NCI-H2227 treated with DMSO at 0.1 percent for 48 hours (cell line): ENCODE data around the gene CSKMT.
"Not testable (repeated sequence)": the region's sequence is repeated elsewhere in the genome, so short reads cannot be mapped to it uniquely, and the experiment has no call there.

Experiments used
- DNase-seq: peaks from one replicate; lab custom pipeline; 2025; lab: John Stamatoyannopoulos, UW

Gene CSKMT

GRCh38 chr11:62665075-62665598 lies at the start of gene CSKMT, which contains the start of gene C11orf98:
TSS of gene CSKMT (plus strand) at chr11:62665312. CDS start at chr11:62665880, 568 bp downstream.
TSS of gene C11orf98 (minus strand) at chr11:62665210. CDS start at chr11:62665169, 41 bp downstream.
- DNase-seq: peak; percentile 96

DNA sequence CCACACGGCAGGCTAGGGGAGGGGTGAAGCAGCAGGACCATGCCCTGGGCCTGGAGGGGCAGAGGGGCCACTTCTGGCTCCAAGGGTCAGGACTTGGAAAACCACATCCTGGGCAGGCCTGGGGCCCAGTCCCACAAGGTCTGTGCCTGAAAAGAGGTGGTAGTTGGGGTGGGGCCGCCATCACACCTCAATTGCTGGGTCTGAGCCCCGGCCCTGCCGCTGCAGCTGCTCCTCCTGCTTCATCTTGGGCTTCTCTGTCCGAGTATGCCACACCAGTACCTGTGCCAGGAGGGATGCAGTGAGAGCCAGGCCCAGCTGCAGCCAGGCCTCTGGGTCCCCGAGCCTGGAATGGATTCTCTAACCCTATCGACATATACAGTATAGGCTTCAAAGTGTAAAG lies 49.6 kb upstream of the CSKMT start:
- DNase-seq: no peak

- DNase-seq: not testable (repeated sequence)
Measured at GRCh38 chr11:62616957-62617356, 48.2 kb upstream of the CSKMT start.

DNA sequence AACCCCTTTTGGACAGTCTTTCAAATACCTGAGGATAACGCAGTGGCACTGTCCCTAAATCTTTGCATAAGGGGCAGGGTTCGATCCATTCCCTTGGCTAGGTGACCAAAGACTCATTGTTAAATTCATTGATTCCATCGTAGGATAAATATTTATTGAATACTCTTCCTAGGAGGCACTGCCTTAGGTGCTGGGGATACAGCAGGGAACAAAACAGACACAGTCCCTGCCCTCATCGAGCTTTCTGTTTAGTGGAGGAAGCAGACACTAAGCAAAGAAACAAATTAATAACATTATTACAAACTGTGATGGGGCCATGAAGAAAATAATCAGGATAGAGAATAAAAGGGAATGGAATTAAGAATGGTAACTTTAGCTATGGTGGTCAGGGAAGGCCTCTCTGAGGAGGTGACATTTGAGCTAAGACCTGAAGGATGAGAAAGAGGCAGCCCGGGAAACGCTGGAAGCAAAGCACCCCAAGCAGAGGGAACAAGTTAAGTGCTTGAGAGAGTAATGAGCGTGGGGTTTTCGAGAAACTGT lies 44.0 kb upstream of the CSKMT start:
- DNase-seq: no peak

DNA sequence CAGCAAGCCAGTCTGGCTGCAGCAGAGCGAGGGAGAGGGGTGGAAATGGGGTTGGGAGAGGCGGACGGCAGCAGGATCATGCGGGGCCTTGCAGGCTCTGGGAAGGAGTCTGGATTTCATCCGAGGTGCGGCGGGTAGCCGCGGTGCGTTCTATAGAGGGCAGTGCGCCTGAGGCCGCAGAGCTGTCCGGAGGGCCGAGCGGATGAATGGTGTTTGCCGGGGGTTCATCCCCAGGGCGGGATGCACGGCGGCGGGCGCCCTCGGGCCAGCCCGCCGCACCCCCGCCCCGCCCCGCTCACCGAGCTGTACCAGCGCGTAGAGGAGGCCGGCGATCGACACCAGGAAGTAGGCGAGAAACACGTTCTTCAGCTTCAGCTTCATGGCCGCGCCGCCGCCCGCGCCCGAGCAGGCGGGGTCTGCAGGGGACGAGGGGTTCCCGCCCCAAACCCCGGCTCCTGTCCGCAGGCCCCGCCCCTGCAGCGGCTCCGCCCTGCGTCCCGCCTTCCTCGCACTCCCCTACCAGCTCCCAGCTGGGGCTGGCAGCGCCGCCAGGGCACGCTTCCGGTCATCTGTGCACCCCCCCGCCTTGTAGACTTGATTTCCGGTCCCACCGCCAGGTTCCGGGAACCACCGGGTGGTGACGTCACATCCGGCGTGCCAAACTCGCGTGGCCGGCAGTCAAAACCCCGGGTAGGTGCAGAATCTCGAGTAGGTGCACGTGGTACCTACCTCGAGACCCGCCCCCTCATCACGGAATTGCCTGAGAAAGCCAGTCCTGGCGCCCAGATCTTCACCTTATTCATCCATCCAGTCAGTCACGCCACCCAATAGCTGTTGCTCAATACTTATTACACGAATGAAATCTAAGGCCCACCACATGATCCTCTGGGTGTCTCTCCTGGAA lies 43.3 kb upstream of the CSKMT start, which contains the start of gene B3GAT3:
B3GAT3 (minus strand) TSS at position 420 of the 904 bp plus-strand sequence; CDS start at position 381, 39 bp downstream.
- peak; percentile 97 for DNase-seq

GRCh38 chr11:62622476-62623089 lies 42.5 kb upstream of the CSKMT start:
- DNase-seq: no peak

GRCh38 chr11:62627713-62628112 lies 37.4 kb upstream of the CSKMT start:
- DNase-seq: no peak

GRCh38 chr11:62632492-62632891 lies 32.6 kb upstream of the CSKMT start:
- no peak for DNase-seq

DNA sequence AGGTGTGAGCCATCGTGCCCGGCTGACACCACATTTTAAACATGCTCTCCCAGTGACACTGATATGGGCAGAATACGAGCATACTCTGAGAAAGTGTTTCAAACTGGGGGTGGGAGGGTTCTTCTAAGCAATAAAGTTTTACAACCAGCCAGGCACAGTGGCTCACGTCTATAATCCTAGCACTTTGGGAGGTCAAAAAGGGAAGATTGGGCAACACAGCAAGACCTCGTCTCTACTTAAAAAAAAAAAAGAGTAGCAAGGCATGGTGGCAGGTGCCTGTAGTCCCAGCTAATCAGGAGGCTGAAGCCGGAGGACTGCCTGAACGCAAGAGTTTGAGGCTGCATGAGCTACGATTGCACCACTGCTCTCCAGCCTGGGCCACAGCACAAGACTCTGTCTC lies 20.9 kb upstream of the CSKMT start:
- no peak for DNase-seq

- peak; percentile 24 for DNase-seq
Measured at GRCh38 chr11:62645671-62645945, 19.5 kb upstream of the CSKMT start.

DNA sequence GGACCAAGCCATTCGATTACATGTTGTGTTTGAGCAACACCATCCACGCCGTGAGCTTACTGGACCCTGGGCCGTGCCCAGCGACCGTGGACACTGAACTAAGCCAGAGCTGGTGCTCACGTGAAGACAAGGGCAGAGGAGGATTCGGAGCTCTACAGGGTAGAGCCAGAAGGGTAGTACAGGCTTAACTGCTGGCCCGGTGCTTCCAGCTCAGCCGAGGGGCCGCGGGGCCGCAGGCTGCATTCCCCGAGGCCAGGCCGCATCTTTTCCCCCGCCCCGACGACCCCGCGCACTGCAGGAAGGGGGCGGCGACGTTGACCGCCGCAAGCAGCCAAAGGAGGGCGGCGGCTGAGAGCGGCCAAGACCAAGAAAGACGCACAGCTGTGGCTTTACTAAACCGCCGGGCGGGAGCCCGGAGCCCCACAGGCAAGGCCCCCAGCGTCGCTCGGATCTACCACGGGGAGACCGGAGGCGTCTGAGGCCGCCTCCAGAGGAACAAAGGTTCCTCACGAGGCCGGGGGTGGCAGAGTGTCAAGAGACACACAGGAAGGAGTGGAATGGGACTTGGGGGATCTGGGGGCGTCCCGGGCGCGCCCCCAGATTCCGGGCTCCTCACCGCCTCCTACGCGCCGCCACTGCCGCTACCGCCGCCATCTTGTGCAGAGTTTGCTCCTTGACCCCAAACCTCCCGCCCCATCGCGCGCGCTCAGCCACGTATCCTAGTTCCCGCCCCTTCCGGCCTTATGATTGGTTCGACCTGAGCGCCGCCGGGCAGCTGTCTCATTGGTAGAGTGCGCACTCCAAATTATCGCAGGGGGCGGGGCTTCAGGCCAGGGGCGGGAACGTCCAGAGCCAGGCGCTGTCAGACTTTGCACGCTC lies 18.9 kb upstream of the CSKMT start, which contains the start of gene GANAB:
GANAB (minus strand) TSS at position 668 of the 879 bp plus-strand sequence; CDS start at position 654, 14 bp downstream.
- peak; percentile 99 for DNase-seq

- no peak for DNase-seq
Measured at GRCh38 chr11:62646825-62647608, 18.1 kb upstream of the CSKMT start.

DNA sequence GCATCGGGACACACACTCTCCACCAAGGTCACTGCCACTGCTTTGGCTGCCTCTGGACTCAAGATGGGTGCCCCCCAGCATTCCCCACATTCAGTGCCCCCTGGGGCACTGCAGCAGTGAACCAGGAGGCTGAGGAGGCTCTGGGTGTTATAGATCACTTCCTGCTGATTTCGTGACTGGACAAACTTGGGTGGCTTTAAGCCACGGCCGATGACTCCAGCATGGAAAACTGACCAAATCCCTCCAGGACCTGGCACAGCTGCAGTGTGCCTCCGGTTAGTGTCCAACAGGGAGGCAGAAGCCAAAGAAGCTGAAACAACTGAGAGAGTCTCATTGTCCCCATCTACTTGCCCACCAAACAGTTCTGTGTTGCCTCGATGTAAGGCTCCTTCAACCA lies 17.5 kb upstream of the CSKMT start:
- DNase-seq: no peak

DNA sequence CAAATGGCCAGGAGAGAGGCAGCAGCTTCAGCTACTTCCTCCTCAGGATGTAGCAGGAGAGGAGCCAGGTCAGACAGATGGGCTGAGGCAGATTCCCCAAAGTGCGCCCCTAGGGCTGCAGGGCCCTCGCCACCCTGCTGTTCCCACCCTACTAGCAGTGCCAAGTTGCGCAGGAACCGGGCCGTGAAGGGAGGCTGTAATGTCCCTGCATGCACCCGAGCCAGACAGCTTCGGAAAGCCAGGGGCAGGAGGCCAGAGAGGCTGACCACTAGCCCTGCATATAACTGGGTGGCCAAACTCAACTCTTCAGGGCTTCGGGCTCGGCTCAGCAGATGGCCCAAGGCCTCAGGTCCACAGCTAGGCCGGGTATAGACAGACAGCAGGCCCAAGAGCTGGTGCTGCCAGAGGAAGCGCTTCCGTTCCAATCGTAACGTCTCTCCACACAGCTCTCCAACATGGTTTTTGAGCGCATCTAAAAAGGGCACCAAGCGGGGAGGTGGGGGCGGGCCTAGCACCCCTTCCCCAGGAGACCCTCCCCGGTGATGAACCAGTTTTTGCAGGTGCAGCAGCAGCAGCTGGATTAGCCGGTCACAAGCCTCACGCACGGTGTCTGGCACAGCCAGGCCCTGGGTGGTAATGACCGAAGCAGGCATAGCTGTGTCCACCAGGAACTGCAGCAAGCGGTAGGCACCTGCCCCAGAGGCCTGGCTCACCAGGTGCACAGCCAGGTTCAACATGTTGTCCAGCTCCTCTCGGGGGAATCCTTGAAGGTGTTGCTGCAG lies 16.7 kb upstream of the CSKMT start:
- no peak for DNase-seq

DNA sequence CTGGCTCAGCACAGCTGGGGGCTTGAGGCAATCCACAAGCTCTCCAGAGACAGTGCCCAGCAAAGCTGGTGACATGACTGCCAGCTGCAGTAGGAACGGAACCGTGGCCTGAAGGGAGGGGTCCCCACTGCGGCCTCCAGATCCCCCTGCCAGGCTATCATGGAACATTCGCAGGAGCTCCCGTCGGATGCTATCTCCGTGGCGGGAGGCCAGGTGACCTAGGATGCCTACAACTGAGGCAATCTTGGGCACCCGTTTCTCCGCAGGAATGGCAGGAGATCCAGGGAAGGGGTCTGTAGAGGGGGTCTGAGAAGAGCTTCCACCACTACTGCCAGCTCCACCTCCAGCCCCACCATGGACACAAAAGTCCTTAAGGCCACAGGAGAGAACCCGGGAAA lies 16.1 kb upstream of the CSKMT start:
- DNase-seq: no peak

DNA sequence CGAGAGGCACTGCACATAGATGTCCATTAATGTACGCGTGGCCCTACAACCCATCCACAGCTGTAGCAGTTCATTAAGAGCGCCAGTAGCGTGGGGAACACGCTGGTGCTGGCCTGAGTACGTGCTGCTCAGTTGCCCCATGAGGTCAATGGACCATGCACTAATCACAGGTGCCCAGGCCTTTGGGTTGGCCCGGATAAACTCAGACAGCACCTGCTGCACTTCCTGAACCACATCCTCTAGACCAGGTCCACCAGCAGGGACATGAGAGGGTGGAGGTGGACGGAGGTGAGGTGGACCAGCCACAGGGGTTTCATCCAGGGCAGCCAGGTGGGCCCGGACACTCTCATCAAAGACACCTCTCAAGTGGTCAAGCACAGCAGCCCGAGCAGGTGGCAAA lies 15.6 kb upstream of the CSKMT start:
- DNase-seq: no peak

DNA sequence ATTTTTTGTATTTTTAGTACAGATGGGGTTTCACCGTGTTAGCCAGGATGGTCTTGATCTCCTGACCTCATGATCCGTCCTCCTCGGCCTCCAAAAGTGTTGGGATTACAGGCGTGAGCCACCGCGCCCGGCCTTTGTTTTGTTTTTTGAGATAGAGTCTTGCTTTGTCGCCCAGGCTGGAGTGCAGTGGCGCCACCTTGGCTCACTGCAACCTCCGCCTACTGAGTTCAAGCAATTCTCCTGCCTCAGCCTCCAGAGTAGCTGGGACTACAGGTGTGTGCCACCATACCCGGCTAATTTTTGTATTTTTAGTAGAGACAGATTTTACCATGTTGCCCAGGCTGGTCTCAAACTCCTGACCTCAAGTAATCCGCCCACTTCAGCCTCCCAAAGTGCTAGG lies 14.8 kb upstream of the CSKMT start:
- DNase-seq: not testable (repeated sequence)

DNA sequence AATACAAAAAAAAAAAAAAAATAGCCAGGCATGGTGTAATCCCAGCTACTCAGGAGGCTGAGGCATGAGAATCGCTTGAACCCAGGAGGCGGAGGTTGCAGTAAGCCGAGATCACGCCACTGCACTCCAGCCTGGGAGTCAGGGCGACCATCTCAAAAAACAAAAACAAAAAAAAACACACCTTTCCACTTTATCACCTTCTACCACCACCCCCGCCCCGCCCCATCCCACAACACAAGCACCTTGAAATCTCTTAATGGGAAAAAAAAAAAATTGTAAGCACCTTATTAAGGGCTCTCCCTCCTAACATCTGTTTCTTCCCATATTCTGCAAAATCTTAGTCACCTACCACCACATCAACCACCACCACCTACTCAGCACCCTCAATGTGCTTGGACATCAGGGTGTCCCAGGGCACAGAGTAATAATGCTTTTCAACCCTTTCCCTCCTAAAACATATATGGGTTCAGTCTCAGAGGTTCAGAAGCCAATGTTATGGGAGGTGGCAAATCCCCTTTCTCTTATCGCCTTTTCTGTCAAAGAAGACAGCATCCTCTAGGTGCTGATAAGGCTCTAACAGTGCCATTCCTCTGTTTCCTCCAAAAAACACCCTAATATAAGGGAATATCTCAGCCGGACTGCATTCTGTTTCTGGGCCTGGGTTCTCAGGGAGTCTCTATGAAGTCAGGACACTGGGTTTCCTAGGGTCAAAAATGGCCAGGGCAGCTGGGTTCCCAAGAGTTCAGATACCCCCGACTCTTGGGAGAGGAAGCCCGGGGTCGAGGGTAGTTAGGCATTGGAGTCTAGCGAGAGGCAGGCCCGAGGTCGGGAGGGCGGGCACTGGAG lies 12.7 kb upstream of the CSKMT start:
- DNase-seq: no peak

DNA sequence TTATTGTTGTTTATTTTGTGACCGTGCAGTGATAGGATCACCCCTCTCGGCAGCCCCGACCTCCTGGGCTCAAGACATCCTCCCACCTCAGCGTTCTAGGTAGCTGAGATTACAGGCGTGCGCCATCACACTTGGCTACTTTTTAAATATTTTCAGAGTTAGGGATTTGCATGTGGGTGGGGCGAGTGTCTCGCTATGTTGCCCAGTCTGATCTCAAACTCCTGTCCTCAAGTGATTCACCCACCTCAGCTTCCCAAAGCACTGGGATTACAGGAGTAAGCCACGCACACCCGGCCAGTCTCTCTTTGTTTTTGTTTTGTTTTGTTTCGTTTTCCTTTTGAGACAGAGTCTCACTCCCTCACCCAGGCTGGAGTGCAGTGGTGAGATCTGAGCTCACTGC lies 10.8 kb upstream of the CSKMT start:
- no peak for DNase-seq
